Stimulated activated effector memory CD8-positive, alpha-beta T cell treated with anti-CD3 and anti-CD28 coated beads, Interleukin-12 subunit alpha, Interleukin-12 subunit beta, amount 100 ng/mL, for 72 hours (primary cell): Measurements from ENCODE around the gene CACNA1I.
A peak's percentile ranks its signal among the peaks of the same experiment; 100 is the strongest.

Experiments
- ATAC-seq: fragments of 150-1000 bp; cut with Tn5 transposase; 2 replicates; pipeline ENCODE4 v1.10.0; 2021
- DNase-seq, 2 donors: peaks; one replicate each; pipeline ENCODE4 v3.0.0; 2021 to 2022; ENCODE audit warnings: low spot score in 2 of 2
- H3K27ac Mint-ChIP-seq: one replicate; pipeline ENCODE4 v1.8.0; 2022; ENCODE audit warnings: mild to moderate bottlenecking, mixed read lengths
- H3K36me3 Mint-ChIP-seq: one replicate; pipeline ENCODE4 v1.8.0; 2022; ENCODE audit warnings: mild to moderate bottlenecking, mixed read lengths
- H3K4me1 Mint-ChIP-seq: one replicate; pipeline ENCODE4 v1.8.0; 2022; ENCODE audit warnings: mixed read lengths
- H3K4me3 Mint-ChIP-seq: one replicate; pipeline ENCODE4 v1.8.0; 2022; ENCODE audit warnings: mild to moderate bottlenecking, mixed read lengths
- H3K9me3 Mint-ChIP-seq: one replicate; pipeline ENCODE4 v1.8.0; 2022; ENCODE audit warnings: mixed read lengths

Gene CACNA1I

GRCh38 chr22:39631381-39632286 lies 61.1 kb downstream of the CACNA1I start:
- no peaks in the 10 kb centered on the region for H3K9me3 Mint-ChIP-seq
- ATAC-seq, result no peak
- no peak overlapping the region for H3K4me3 Mint-ChIP-seq
- H3K36me3 Mint-ChIP-seq, result peaks cover 6% of the 10 kb centered on the region
- DNase-seq, result no peak
- peaks cover 40% of the 10 kb centered on the region for H3K4me1 Mint-ChIP-seq
- peak overlapping the region; percentile 30 for H3K27ac Mint-ChIP-seq

GRCh38 chr22:39634530-39635405 lies 64.2 kb downstream of the CACNA1I start:
- peak; percentile 64 for ATAC-seq
- Mint-ChIP-seq H3K27ac (no peak overlapping the region), H3K4me3 (no peak overlapping the region), H3K9me3 (no peaks in the 10 kb centered on the region), H3K4me1 (peaks cover 30% of the 10 kb centered on the region), H3K36me3 (no peaks in the 10 kb centered on the region)
- DNase-seq, result no peak

DNA sequence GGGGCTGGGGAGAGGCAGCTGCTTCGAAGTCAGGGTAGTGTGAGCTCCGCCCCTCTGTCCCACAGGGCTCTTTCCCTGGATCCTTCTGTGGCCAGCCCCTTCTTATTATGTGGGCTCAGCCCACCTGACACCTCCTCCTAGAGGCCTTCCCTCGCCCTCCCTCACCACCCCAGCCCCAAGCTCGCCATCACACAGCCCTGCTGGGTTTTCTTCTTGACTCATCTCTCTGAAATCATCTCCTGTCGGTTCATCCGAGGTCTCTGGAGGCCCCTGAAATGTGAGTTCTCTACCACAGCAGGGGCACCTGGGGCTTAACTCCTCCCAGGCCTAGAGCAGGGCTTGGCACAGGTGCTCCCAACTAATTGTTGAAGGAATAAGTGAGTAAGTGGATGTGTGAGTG lies 65.2 kb downstream of the CACNA1I start:
- no peak overlapping the region for H3K4me3 Mint-ChIP-seq
- no peak overlapping the region for H3K27ac Mint-ChIP-seq
- no peaks in the 10 kb centered on the region for H3K36me3 Mint-ChIP-seq
- DNase-seq, result no peak
- H3K4me1 Mint-ChIP-seq, result peaks cover 30% of the 10 kb centered on the region
- H3K9me3 Mint-ChIP-seq, result no peaks in the 10 kb centered on the region
- ATAC-seq, result peak; percentile 34

- no peak for ATAC-seq
- DNase-seq, result no peak
Observed at GRCh38 chr22:39638958-39639357, 68.4 kb downstream of the CACNA1I start.

GRCh38 chr22:39641660-39642310 lies 71.2 kb downstream of the CACNA1I start:
- DNase-seq (no peak), ATAC-seq (no peak)
- Mint-ChIP-seq H3K27ac (no peak overlapping the region), H3K36me3 (no peaks in the 10 kb centered on the region), H3K4me1 (peaks cover 5% of the 10 kb centered on the region), H3K4me3 (no peak overlapping the region), H3K9me3 (no peaks in the 10 kb centered on the region)

More at GRCh38 chr22:39638958-39639357, 68.4 kb downstream of the CACNA1I start:
- Mint-ChIP-seq H3K9me3 (no peaks in the 10 kb centered on the region), H3K36me3 (no peaks in the 10 kb centered on the region), H3K4me1 (peaks cover 27% of the 10 kb centered on the region), H3K4me3 (no peak overlapping the region), H3K27ac (no peak overlapping the region)

- ATAC-seq, result no peak
- no peak for DNase-seq
- Mint-ChIP-seq H3K27ac (peak overlapping the region; percentile 37), H3K36me3 (no peaks in the 10 kb centered on the region), H3K9me3 (no peaks in the 10 kb centered on the region), H3K4me3 (no peak overlapping the region), H3K4me1 (peaks cover 5% of the 10 kb centered on the region)
Observed at GRCh38 chr22:39643311-39644083, 72.9 kb downstream of the CACNA1I start.

DNA sequence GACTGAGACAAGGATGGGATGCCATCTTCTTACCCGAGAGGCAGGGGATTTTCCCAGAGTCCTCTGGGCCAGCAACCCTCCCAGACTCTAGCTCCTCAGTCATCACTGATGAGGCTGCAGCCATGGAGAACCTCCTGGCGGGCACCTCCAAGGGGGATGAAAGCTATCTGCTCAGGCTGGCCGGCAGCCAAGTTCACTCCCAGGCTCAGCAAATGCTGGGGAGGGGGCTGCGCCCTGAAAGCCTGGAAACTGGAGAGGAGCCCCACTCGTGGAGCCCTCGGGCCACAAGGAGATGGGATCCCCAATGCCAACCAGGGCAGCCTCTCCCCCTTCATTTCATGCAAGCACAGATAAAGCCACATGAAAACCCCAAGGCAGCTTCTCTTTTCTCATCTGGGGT lies 75.0 kb downstream of the CACNA1I start:
- DNase-seq (no peak), ATAC-seq (no peak)
- Mint-ChIP-seq H3K27ac (no peak overlapping the region), H3K36me3 (no peaks in the 10 kb centered on the region), H3K4me1 (peaks cover 5% of the 10 kb centered on the region), H3K4me3 (no peak overlapping the region), H3K9me3 (no peaks in the 10 kb centered on the region)

DNA sequence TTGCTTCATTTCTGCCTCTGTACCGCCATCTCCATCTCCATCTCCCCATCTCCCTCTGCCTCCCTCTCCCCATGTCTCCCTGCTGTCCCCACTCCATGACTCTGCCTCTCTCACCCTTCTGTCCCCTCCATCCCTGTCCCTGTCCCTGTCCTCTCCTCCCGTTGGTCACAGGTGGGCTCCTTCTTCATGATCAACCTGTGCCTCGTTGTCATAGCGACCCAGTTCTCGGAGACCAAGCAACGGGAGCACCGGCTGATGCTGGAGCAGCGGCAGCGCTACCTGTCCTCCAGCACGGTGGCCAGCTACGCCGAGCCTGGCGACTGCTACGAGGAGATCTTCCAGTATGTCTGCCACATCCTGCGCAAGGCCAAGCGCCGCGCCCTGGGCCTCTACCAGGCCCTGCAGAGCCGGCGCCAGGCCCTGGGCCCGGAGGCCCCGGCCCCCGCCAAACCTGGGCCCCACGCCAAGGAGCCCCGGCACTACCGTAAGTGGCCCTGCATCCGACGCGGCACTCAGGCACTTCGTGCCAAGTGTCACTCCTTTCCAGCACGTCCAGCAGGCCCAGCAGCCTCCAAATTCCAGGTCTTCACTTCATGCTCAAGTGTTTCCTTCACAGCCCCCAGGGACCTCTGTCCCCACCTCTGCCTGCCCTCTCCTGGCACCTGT lies 76.0 kb downstream of the CACNA1I start:
- ATAC-seq (no peak), DNase-seq (no peak)
- Mint-ChIP-seq H3K9me3 (no peaks in the 10 kb centered on the region), H3K4me1 (no peaks in the 10 kb centered on the region), H3K4me3 (no peak overlapping the region), H3K27ac (peak overlapping the region; percentile 1), H3K36me3 (no peaks in the 10 kb centered on the region)

- Mint-ChIP-seq H3K36me3 (no peaks in the 10 kb centered on the region), H3K4me3 (no peak overlapping the region), H3K9me3 (no peaks in the 10 kb centered on the region), H3K4me1 (no peaks in the 10 kb centered on the region), H3K27ac (no peak overlapping the region)
- ATAC-seq (no peak), DNase-seq (no peak)
Observed at GRCh38 chr22:39647836-39648629, 77.5 kb downstream of the CACNA1I start.

DNA sequence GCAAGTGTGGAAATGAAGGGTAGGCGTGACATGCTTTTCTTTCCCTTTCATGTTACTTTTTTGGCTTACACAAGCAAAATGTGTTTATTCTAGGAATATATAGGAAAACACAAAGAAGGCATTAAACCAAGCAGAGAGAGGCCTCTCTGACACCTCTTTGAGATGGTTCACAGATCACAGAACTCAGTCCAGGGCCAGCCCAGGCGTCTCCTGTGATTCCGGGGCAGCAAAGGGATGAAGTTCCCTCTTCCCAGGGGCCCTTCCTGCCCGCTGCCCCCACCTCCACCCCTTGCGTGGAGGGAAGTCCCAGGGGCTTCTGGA lies 78.0 kb downstream of the CACNA1I start:
- Mint-ChIP-seq H3K4me3 (no peak overlapping the region), H3K9me3 (no peaks in the 10 kb centered on the region), H3K36me3 (no peaks in the 10 kb centered on the region), H3K27ac (no peak overlapping the region), H3K4me1 (no peaks in the 10 kb centered on the region)
- no peak for DNase-seq
- ATAC-seq, result no peak

- Mint-ChIP-seq H3K36me3 (no peaks in the 10 kb centered on the region), H3K27ac (no peak overlapping the region), H3K4me1 (no peaks in the 10 kb centered on the region), H3K9me3 (no peaks in the 10 kb centered on the region), H3K4me3 (no peak overlapping the region)
- no peak for DNase-seq
- ATAC-seq, result no peak
Observed at GRCh38 chr22:39649500-39650089, 79.0 kb downstream of the CACNA1I start.

GRCh38 chr22:39651053-39651996 lies 80.8 kb downstream of the CACNA1I start:
- H3K4me3 Mint-ChIP-seq, result no peak overlapping the region
- H3K4me1 Mint-ChIP-seq, result peaks cover 9% of the 10 kb centered on the region
- H3K36me3 Mint-ChIP-seq, result no peaks in the 10 kb centered on the region
- ATAC-seq (no peak), DNase-seq (no peak)
- H3K9me3 Mint-ChIP-seq, result no peaks in the 10 kb centered on the region
- no peak overlapping the region for H3K27ac Mint-ChIP-seq
